Transverse colon (tissue), 4 donors: ENCODE data around the gene KRT33A.

ENCODE experiments used
- CTCF ChIP-seq, 5 experiments: fragments of 200-600 bp in 3 of 5; fragments of 450-650 bp in 2 of 5; sonication (generic) in 3 of 5; IDR thresholded peaks; 1 replicate in 2 of 5; 2 replicates in 3 of 5; pipeline ENCODE4 v1.5.1; 2016 to 2017; ENCODE audit warnings: antibody characterized with exemption in 5 of 5, inconsistent platforms in 3 of 5, mild to moderate bottlenecking in 2 of 5, moderate library complexity in 1 of 5
- EP300 ChIP-seq: sonication (generic); formaldehyde crosslinking; IDR thresholded peaks from one replicate; pipeline ENCODE4 v1.6.1; 2017; ENCODE audit warnings: antibody characterized with exemption, low read depth
- POLR2A ChIP-seq: fragments of 450-650 bp; IDR thresholded peaks from one replicate; pipeline ENCODE4 v1.6.1; 2016; ENCODE audit warnings: antibody characterized with exemption, mild to moderate bottlenecking, moderate library complexity
- POLR2AphosphoS5 ChIP-seq, 3 donors: sonication (generic); formaldehyde crosslinking; IDR thresholded peaks; one replicate each; pipeline ENCODE4 v1.6.1; 2016; ENCODE audit warnings: antibody characterized with exemption in 3 of 3

DNA sequence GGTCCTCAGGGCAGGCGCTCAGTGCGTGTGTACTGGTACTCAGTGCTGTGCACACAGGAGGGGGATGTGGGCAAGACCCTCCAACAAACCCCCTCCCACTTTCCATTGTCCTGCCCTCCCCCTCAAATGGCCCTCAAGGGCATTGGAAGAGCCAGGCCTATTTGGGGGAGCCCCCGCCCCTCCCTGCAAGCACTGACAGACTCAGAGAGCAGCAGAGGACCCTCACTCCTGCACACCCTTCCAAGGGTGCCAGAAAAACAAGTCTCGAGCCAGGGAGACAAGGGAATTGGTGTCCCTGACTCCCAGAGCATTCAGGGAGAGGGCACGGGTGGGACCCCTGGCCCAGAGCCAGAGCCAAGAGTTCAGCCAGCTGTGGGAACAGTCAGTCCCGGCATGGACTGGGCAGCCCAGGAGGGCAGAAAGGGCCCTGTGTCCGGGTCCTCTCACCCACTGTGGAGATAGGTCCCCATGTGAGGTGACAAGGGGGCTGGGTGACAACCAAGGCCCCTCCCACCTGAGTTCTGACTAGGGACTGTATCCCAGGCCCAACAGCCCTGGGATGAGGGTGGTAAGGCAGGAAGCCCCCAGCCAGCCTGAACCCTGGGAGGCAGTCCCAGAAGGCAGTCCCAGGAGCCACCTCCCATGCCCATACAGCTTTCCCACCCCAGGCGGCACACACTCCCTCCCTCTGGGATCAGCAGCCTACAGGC is 23.1 kb downstream of the KRT33A start:
- TF ChIP-seq POLR2AphosphoS5 (IDR thresholded peaks at IDR 0.05) (no peak), CTCF (IDR thresholded peaks at IDR 0.05) (no peak), POLR2A (no peak), EP300 (no peak)
